Endothelial cell of umbilical vein (primary cell): Measurements from ENCODE around the gene OLFML2A. TPM values are rescaled to one million over a fixed set of nuclear protein-coding genes. Genes with fewer than 3 reads are reported as not detected.

Experiments used
- BruUV-seq: library from RNA; stranded (reverse); fragments of 400-500 nt; replicated peaks from 2 replicates; lab custom pipeline; 2021; lab: Mats Ljungman, UMichigan
- CTCF ChIA-PET: fragments of 300-600, 350-600 bp; sonication (Branson Sonifier 250); formaldehyde crosslinking; loops from one replicate; lab custom pipeline; 2021; ENCODE audit warnings: antibody characterized with exemption, inconsistent platforms; lab: Charles Lee
- POLR2A ChIA-PET: fragments of 300-600, 350-600 bp; sonication (Branson Sonifier 250); formaldehyde crosslinking; loops from one replicate; lab custom pipeline; 2021; ENCODE audit warnings: antibody characterized with exemption, inconsistent platforms; lab: Charles Lee
- DNase-seq: peaks from one replicate; pipeline ENCODE4 v3.0.0-alpha.2; 2011; ENCODE audit warnings: low read depth, low spot score
- FAIRE-seq: peaks from 2 replicates; lab custom pipeline; 2011; peaks lifted over from hg19 to GRCh38; lab: Jason Lieb, UNC
- H2AFZ ChIP-seq: 2 replicates; pipeline ENCODE4 v1.6.0; 2012; ENCODE audit warnings: low read depth, low read length, control low read depth, inconsistent platforms
- H3K27ac ChIP-seq: 2 replicates; pipeline ENCODE4 v1.5.1; 2011; ENCODE audit warnings: low read depth, mild to moderate bottlenecking, control low read depth, low read length, moderate library complexity; ENCODE audit not compliant: insufficient read depth
- H3K27me3 ChIP-seq, 2 experiments: 2 replicates each; pipeline versions ENCODE4 v1.6.0 to v1.6.1; 2011; ENCODE audit warnings: low read length in 2 of 2, mixed read lengths in 1 of 2; ENCODE audit not compliant: control insufficient read depth in 2 of 2, insufficient read depth in 2 of 2
- H3K36me3 ChIP-seq, 2 experiments: 2 replicates in 1 of 2; 3 replicates in 1 of 2; pipeline ENCODE4 v1.5.1; 2011; ENCODE audit warnings: low read length in 2 of 2, mild to moderate bottlenecking in 1 of 2, moderate library complexity in 1 of 2; ENCODE audit not compliant: control insufficient read depth in 2 of 2, insufficient read depth in 2 of 2; ENCODE audit errors: extremely low read depth in 1 of 2
- H3K4me1 ChIP-seq: 3 replicates; pipeline ENCODE4 v1.5.1; 2011; ENCODE audit warnings: mild to moderate bottlenecking, low read length; ENCODE audit not compliant: control insufficient read depth, insufficient read depth; ENCODE audit errors: extremely low read depth
- H3K4me2 ChIP-seq: 2 replicates; pipeline ENCODE4 v1.6.1; 2011; ENCODE audit warnings: low read length, control low read depth, mixed read lengths; ENCODE audit not compliant: insufficient read depth
- H3K4me3 ChIP-seq, 3 experiments: fragments of 200-600 bp in 1 of 3; sonication (generic), shearing (Covaris generic) in 1 of 3; replicated peaks in 1 of 3; 2 replicates each; pipeline ENCODE4 v1.5.1; 2011 to 2016; ENCODE audit warnings: control low read depth in 3 of 3, low read length in 3 of 3, mild to moderate bottlenecking in 2 of 3, inconsistent platforms in 1 of 3, low read depth in 1 of 3, moderate library complexity in 1 of 3; ENCODE audit not compliant: insufficient read depth in 1 of 3
- H3K79me2 ChIP-seq: 2 replicates; pipeline ENCODE4 v1.6.0; 2012; ENCODE audit warnings: low read length, inconsistent platforms; ENCODE audit not compliant: control insufficient read depth, insufficient read depth
- H3K9ac ChIP-seq: replicated peaks from 2 replicates; pipeline ENCODE3; 2011; ENCODE audit warnings: low read length, control low read depth; ENCODE audit not compliant: insufficient read depth; ENCODE audit errors: extremely low read depth
- H3K9me1 ChIP-seq: replicated peaks from 3 replicates; pipeline ENCODE4 v1.6.0; 2011; ENCODE audit warnings: mild to moderate bottlenecking, low read length; ENCODE audit not compliant: control insufficient read depth, insufficient read depth; ENCODE audit errors: extremely low read depth
- H3K9me3 ChIP-seq: replicated peaks from 2 replicates; pipeline ENCODE4 v1.5.1; 2012; ENCODE audit warnings: low read length, inconsistent platforms; ENCODE audit not compliant: control insufficient read depth, insufficient read depth
- H4K20me1 ChIP-seq: replicated peaks from 2 replicates; pipeline ENCODE3; 2011; ENCODE audit warnings: mild to moderate bottlenecking, low read length; ENCODE audit not compliant: control insufficient read depth, insufficient read depth; ENCODE audit errors: extremely low read depth
- EZH2 ChIP-seq: IDR thresholded peaks from 2 replicates; pipeline ENCODE4 v1.6.1; 2012; ENCODE audit warnings: borderline replicate concordance, low read depth, mild to moderate bottlenecking, moderate library complexity, low read length, inconsistent platforms; ENCODE audit not compliant: severe bottlenecking
- GATA2 ChIP-seq: IDR thresholded peaks from 2 replicates; pipeline ENCODE4 v1.7.0; 2011; ENCODE audit warnings: low read depth, mild to moderate bottlenecking, moderate library complexity, mixed read lengths, low read length; ENCODE audit not compliant: insufficient read length, insufficient read depth
- JUN ChIP-seq: IDR thresholded peaks from 2 replicates; pipeline ENCODE4 v1.6.1; 2011; ENCODE audit warnings: borderline replicate concordance, low read depth; ENCODE audit not compliant: insufficient read length, insufficient read depth
- MYC ChIP-seq: IDR thresholded peaks from one replicate; pipeline ENCODE4 v1.6.1; 2011; ENCODE audit warnings: mild to moderate bottlenecking, low read depth, low read length
- POLR2A ChIP-seq: IDR thresholded peaks from 2 replicates; pipeline ENCODE4 v1.6.1; 2012; ENCODE audit warnings: low read depth, mild to moderate bottlenecking, control low read depth, low read length
- POLR2AphosphoS5 ChIP-seq: IDR thresholded peaks from 2 replicates; pipeline ENCODE4 v1.6.1; 2012; ENCODE audit warnings: low read depth, mild to moderate bottlenecking, control low read depth, low read length, moderate library complexity; ENCODE audit not compliant: insufficient read depth
- dilution Hi-C: fragments of 300-500 bp; cut with MboI; formaldehyde crosslinking; loops from one replicate; pipeline ENCODE4 v1.15.0; 2019; ENCODE audit warnings: low sequenced_read_pairs; ENCODE audit not compliant: extremely low pct_ligation_motif_present
- intact Hi-C: fragments of 100-400 bp; cut with micrococcal nuclease; formaldehyde crosslinking; loops from one replicate; pipeline ENCODE4 v1.10.0; 2022
- polyA plus RNA-seq, 4 experiments: library from polyadenylated mRNA; depleted of rRNA in 3 of 4; stranded (reverse) in 3 of 4; unstranded in 1 of 4; fragments of >200 nt; gene quantifications; 2 replicates each; pipeline versions ENCODE4 v1.2.1 to v1.2.3, GENCODE V29; 2011 to 2012; ENCODE audit warnings: missing spikeins in 1 of 4
- total RNA-seq: library from RNA; stranded (reverse); gene quantifications from 2 replicates; pipeline ENCODE4 v1.2.3, GENCODE V29; 2021
- TF ChIP-seq, protein P1 (sequence below), 2 donors: IDR thresholded peaks; 1 replicate in 1 of 2; 2 replicates in 1 of 2; pipeline ENCODE4 v1.5.1; 2011; ENCODE audit warnings: low read length in 2 of 2, mild to moderate bottlenecking in 2 of 2, moderate library complexity in 2 of 2, control low read depth in 1 of 2, inconsistent platforms in 1 of 2, low read depth in 1 of 2; ENCODE audit not compliant: insufficient read depth in 1 of 2; ENCODE audit errors: extremely low read depth in 1 of 2

The OLFML2A gene
- total and polyA plus RNA-seq, 2 donors (not counting 3 experiments of a cell fraction or from before 2014, with no cell fraction given): 0.92 to 1.1 TPM

DNA sequence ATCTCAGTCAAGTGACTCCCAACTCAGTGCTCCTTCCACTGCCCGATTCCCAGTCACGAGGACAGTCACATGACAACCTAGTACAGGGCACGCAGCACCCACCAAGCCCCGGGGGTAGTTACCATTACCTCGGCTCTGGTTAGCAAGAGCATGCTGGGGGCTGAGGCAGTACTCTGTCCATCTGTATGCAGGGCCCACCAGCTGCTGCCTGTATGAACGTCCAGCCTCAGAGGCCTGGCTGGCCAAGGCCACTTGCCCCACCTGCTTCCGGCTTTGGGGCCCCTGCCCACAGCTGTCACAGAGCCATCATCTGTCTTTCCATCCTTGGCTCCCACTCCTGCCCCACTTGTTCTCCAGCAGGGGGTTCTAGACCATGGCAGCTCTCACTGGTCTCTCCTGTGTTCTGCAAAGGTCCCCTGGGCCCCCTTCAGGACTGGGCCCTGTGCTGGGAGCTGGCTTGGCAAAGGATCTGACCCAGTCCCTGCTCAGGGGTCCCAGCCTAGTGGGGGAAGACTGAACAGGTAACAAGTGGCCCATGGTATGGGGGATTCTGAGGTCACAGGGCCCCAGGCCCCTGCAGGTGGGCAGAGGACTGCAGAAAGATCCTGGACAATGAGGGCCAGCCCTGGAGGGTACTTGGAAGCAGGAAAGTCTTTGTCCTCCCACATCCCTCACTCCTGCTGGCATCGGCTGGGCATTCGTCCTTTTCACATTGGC, 81.6 kb downstream of the OLFML2A start:
- H3K36me3 ChIP-seq: peaks cover 18 to 39% of the 10 kb centered on the region in 2 experiments

More for the DNA sequence above, 81.6 kb downstream of the OLFML2A start:
- FAIRE-seq (no peak), DNase-seq (no peak)
- no peak overlapping the region for H2AFZ ChIP-seq
- intact Hi-C loops (no loop called here), dilution Hi-C loops (no loop called here)
- H3K79me2 ChIP-seq: peaks cover 34% of the 10 kb centered on the region
- H3K4me3 ChIP-seq: no peak overlapping the region
- no peak overlapping the region for H3K9ac ChIP-seq
- peaks cover 19% of the 10 kb centered on the region for H3K4me1 ChIP-seq
- POLR2A ChIA-PET: no interaction called here
- H3K9me3 ChIP-seq: no peaks in the 10 kb centered on the region
- H3K27ac ChIP-seq: no peak overlapping the region
- TF ChIP-seq EZH2 (no peak), POLR2AphosphoS5 (no peak), JUN (no peak), POLR2A (no peak), GATA2 (no peak), MYC (no peak)
- TF ChIP-seq, protein P1, sequence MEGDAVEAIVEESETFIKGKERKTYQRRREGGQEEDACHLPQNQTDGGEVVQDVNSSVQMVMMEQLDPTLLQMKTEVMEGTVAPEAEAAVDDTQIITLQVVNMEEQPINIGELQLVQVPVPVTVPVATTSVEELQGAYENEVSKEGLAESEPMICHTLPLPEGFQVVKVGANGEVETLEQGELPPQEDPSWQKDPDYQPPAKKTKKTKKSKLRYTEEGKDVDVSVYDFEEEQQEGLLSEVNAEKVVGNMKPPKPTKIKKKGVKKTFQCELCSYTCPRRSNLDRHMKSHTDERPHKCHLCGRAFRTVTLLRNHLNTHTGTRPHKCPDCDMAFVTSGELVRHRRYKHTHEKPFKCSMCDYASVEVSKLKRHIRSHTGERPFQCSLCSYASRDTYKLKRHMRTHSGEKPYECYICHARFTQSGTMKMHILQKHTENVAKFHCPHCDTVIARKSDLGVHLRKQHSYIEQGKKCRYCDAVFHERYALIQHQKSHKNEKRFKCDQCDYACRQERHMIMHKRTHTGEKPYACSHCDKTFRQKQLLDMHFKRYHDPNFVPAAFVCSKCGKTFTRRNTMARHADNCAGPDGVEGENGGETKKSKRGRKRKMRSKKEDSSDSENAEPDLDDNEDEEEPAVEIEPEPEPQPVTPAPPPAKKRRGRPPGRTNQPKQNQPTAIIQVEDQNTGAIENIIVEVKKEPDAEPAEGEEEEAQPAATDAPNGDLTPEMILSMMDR (IDR thresholded peaks at IDR 0.05; ENCODE audit: extremely low read depth in 1 of 2, insufficient read depth in 1 of 2, low read depth in 1 of 2, low read length in 2 of 2): no peak
- no peaks in the 10 kb centered on the region for H3K9me1 ChIP-seq
- no TSS peak for BruUV-seq
- CTCF ChIA-PET: interaction anchor here (0.7 to 15.1 kb wide), 2 partner anchors 19 to 83 kb away, joined by 3 to 967 read pairs; partner anchors contain the start of genes NR6A1 and OLFML2A
- H3K27me3 ChIP-seq: no peaks in the 10 kb centered on the region
- H3K4me2 ChIP-seq: no peak overlapping the region
- H4K20me1 ChIP-seq: peaks cover 8% of the 10 kb centered on the region
